ENCODE data around the gene AGAP9.
"Not testable (repeated sequence)": the region's sequence is repeated elsewhere in the genome, so short reads cannot be mapped to it uniquely, and the experiment has no call there.

The AGAP9 gene

GRCh38 chr10:47456794-47457527 lies 66.5 kb downstream of the AGAP9 start:
- no peak for DNase-seq

- DNase-seq = no peak
Measured at GRCh38 chr10:47456079-47456785, 67.2 kb downstream of the AGAP9 start.

GRCh38 chr10:47455350-47456078 lies 67.9 kb downstream of the AGAP9 start:
- not testable (repeated sequence) for DNase-seq

- DNase-seq = no peak
Measured at GRCh38 chr10:47454780-47455058, 68.7 kb downstream of the AGAP9 start.

GRCh38 chr10:47454008-47454779 lies 69.2 kb downstream of the AGAP9 start:
- DNase-seq = no peak

- no peak for DNase-seq
Measured at GRCh38 chr10:47453141-47454007, 70.1 kb downstream of the AGAP9 start.

GRCh38 chr10:47452495-47453140 lies 70.8 kb downstream of the AGAP9 start:
- DNase-seq = no peak

GRCh38 chr10:47451998-47452494 lies 71.4 kb downstream of the AGAP9 start:
- DNase-seq = no peak
